IMR-90 (cell line): Measurements from ENCODE around the gene SLC22A6. TPM values are rescaled to one million over a fixed set of nuclear protein-coding genes. Genes with fewer than 3 reads are reported as not detected.

Source experiments
- ATAC-seq: fragments of 200-7000 bp; cut with Tn5 transposase; 2 replicates; pipeline ENCODE4 v1.9.1; 2020; ENCODE audit warnings: low read depth, mild to moderate bottlenecking, moderate library complexity
- BruUV-seq: library from RNA; stranded (reverse); fragments of 400-500 nt; replicated peaks from 2 replicates; lab custom pipeline; 2021; lab: Mats Ljungman, UMichigan
- CTCF ChIA-PET: fragments of 300-600 bp; formaldehyde crosslinking; extraction: SDS; loops from one replicate; lab custom pipeline; 2021; ENCODE audit warnings: antibody characterized with exemption; lab: Yijun Ruan, JAX
- POLR2A ChIA-PET: fragments of 300-600 bp; sonication (Branson Sonifier 250); formaldehyde crosslinking; loops from one replicate; lab custom pipeline; 2022; ENCODE audit warnings: antibody characterized with exemption; ENCODE audit not compliant: unreplicated experiment; lab: Charles Lee
- DNase-seq: peaks from one replicate; pipeline ENCODE4 v3.0.0; 2013
- H2AFZ ChIP-seq: replicated peaks from 2 replicates; pipeline ENCODE3; 2013; ENCODE audit warnings: low read length, mild to moderate bottlenecking; ENCODE audit not compliant: poor library complexity
- H2AK5ac ChIP-seq: 2 replicates; pipeline ENCODE4 v1.6.1; 2013; ENCODE audit warnings: low read depth, low read length, inconsistent platforms
- H2AK9ac ChIP-seq: replicated peaks from 2 replicates; pipeline ENCODE3; 2013; ENCODE audit warnings: mild to moderate bottlenecking, low read depth, low read length, moderate library complexity; ENCODE audit not compliant: poor library complexity
- H2BK120ac ChIP-seq: 2 replicates; pipeline ENCODE4 v1.6.1; 2013; ENCODE audit warnings: low read depth, low read length, inconsistent platforms
- H2BK15ac ChIP-seq: 3 replicates; pipeline ENCODE4 v1.6.1; 2013; ENCODE audit warnings: low read depth, low read length, inconsistent platforms
- H2BK20ac ChIP-seq: 2 replicates; pipeline ENCODE4 v1.6.1; 2013; ENCODE audit warnings: low read depth, mild to moderate bottlenecking, inconsistent platforms, low read length, moderate library complexity
- H2BK5ac ChIP-seq: 2 replicates; pipeline ENCODE4 v1.6.1; 2013; ENCODE audit warnings: mild to moderate bottlenecking, low read depth, low read length, inconsistent platforms; ENCODE audit not compliant: poor library complexity, severe bottlenecking
- H3K14ac ChIP-seq: replicated peaks from 2 replicates; pipeline ENCODE4 v1.6.1; 2013; ENCODE audit warnings: low read depth, low read length, inconsistent platforms
- H3K18ac ChIP-seq: 2 replicates; pipeline ENCODE4 v1.6.1; 2013; ENCODE audit warnings: low read depth, low read length, control low read depth
- H3K23ac ChIP-seq: 2 replicates; pipeline ENCODE4 v1.6.1; 2013; ENCODE audit warnings: low read depth, low read length, inconsistent platforms
- H3K27ac ChIP-seq: 2 replicates; pipeline ENCODE4 v1.5.1; 2013; ENCODE audit warnings: mild to moderate bottlenecking, control low read depth, low read length; ENCODE audit not compliant: insufficient read depth
- H3K27me3 ChIP-seq: 2 replicates; pipeline ENCODE4 v1.6.1; 2013; ENCODE audit warnings: low read length; ENCODE audit not compliant: control insufficient read depth, insufficient read depth
- H3K36me3 ChIP-seq: 2 replicates; pipeline ENCODE4 v1.6.1; 2013; ENCODE audit warnings: low read length, mixed read lengths; ENCODE audit not compliant: control insufficient read depth, insufficient read depth
- H3K4ac ChIP-seq: 2 replicates; pipeline ENCODE4 v1.6.1; 2013; ENCODE audit warnings: low read depth, low read length, inconsistent platforms
- H3K4me1 ChIP-seq: 2 replicates; pipeline ENCODE4 v1.6.1; 2013; ENCODE audit warnings: low read length, mixed read lengths; ENCODE audit not compliant: control insufficient read depth, insufficient read depth
- H3K4me2 ChIP-seq: 2 replicates; pipeline ENCODE4 v1.6.1; 2013; ENCODE audit warnings: low read depth, mild to moderate bottlenecking, control low read depth, low read length, moderate library complexity
- H3K4me3 ChIP-seq: 2 replicates; pipeline ENCODE4 v1.5.1; 2013; ENCODE audit warnings: low read depth, mild to moderate bottlenecking, control low read depth, low read length, moderate library complexity; ENCODE audit not compliant: insufficient read depth
- H3K56ac ChIP-seq: 2 replicates; pipeline ENCODE4 v1.6.1; 2013; ENCODE audit warnings: low read length, inconsistent platforms; ENCODE audit not compliant: insufficient read depth; ENCODE audit errors: extremely low read depth
- H3K79me1 ChIP-seq, 2 experiments: 2 replicates each; pipeline ENCODE4 v1.6.1; 2013; ENCODE audit warnings: low read length in 2 of 2, inconsistent platforms in 1 of 2, low read depth in 1 of 2
- H3K9ac ChIP-seq: 2 replicates; pipeline ENCODE4 v1.6.1; 2013; ENCODE audit warnings: low read depth, low read length, control low read depth
- H3K9me1 ChIP-seq: 2 replicates; pipeline ENCODE4 v1.6.1; 2013; ENCODE audit warnings: low read length, inconsistent platforms; ENCODE audit not compliant: insufficient read depth
- H3K9me3 ChIP-seq: 2 replicates; pipeline ENCODE4 v1.6.1; 2013; ENCODE audit warnings: low read length; ENCODE audit not compliant: control insufficient read depth, insufficient read depth
- H4K20me1 ChIP-seq: 2 replicates; pipeline ENCODE4 v1.6.1; 2013; ENCODE audit warnings: low read length, inconsistent platforms; ENCODE audit not compliant: insufficient read depth
- H4K5ac ChIP-seq: 2 replicates; pipeline ENCODE4 v1.6.1; 2013; ENCODE audit warnings: mild to moderate bottlenecking, low read depth, low read length, control low read depth
- H4K8ac ChIP-seq, 2 experiments: 2 replicates each; pipeline ENCODE4 v1.6.1; 2013; ENCODE audit warnings: low read depth in 2 of 2, low read length in 2 of 2, control low read depth in 1 of 2, inconsistent platforms in 1 of 2
- H4K91ac ChIP-seq: 2 replicates; pipeline ENCODE4 v1.6.1; 2013; ENCODE audit warnings: low read depth, low read length, inconsistent platforms; ENCODE audit not compliant: insufficient read depth
- CTCF ChIP-seq: conservative IDR thresholded peaks from 2 replicates; pipeline ENCODE4 v1.5.1; 2012; ENCODE audit warnings: mild to moderate bottlenecking, low read depth, low read length, improper control_type of control experiment
- RAD21 ChIP-seq: IDR thresholded peaks from 2 replicates; pipeline ENCODE4 v1.6.1; 2012; ENCODE audit warnings: low read length, improper control_type of control experiment
- WGBS, 2 experiments: methylation state at CpG; one replicate each; pipeline versions ENCODE4 v1.1.5 to v1.1.7; 2013; ENCODE audit warnings: missing lambda C conversion rate in 2 of 2; ENCODE audit not compliant: insufficient read length in 1 of 2; ENCODE audit errors: extremely low coverage in 2 of 2; 5-methylcytosine and 5-hydroxymethylcytosine counted together
- dilution Hi-C: fragments of 300-500 bp; cut with HindIII; formaldehyde crosslinking; loops from one replicate; pipeline ENCODE4 v1.14.3; 2018; ENCODE audit warnings: low sequenced_read_pairs; ENCODE audit not compliant: unreplicated experiment
- in situ Hi-C: fragments of 300-500 bp; cut with MboI; formaldehyde crosslinking; loops from 3 replicates; pipeline ENCODE4 v1.14.3; 2019; ENCODE audit warnings: low sequenced_read_pairs, inconsistent platforms, mixed read lengths
- intact Hi-C: fragments of 100-400 bp; cut with micrococcal nuclease; formaldehyde crosslinking; loops from 2 replicates; pipeline ENCODE4 v1.10.0; 2022
- polyA plus RNA-seq, 3 experiments: library from polyadenylated mRNA; depleted of rRNA; stranded (reverse); fragments of >200 nt; gene quantifications; 2 replicates each; pipeline ENCODE4 v1.2.3, GENCODE V29; 2012; ENCODE audit warnings: low replicate concordance in 1 of 3
- total RNA-seq: library from RNA; depleted of rRNA; stranded (reverse); fragments of >200 nt; gene quantifications from 2 replicates; pipeline ENCODE4 v1.2.3, GENCODE V29; 2012

Gene SLC22A6
- total and polyA plus RNA-seq, 2 of the 4 experiments (the other 2 are of a cell fraction), result not detected

- no peak overlapping the region for H2AFZ ChIP-seq
- H4K8ac ChIP-seq, result no peak overlapping the region
- H2BK15ac ChIP-seq, result no peak overlapping the region
- ATAC-seq (no peak), DNase-seq (no peak)
- H2AK5ac ChIP-seq, result no peak overlapping the region
- no peak overlapping the region for H3K56ac ChIP-seq
- H4K20me1 ChIP-seq, result no peaks in the 10 kb centered on the region
- no peak overlapping the region for H2BK5ac ChIP-seq
- no peak overlapping the region for H3K4me2 ChIP-seq
- H3K27ac ChIP-seq, result no peak overlapping the region
- no peak overlapping the region for H3K4me3 ChIP-seq
- peak; percentile 8; the same call in 1 of the 2 replicates for TF ChIP-seq CTCF
- TF ChIP-seq RAD21, result no peak
- H2BK120ac ChIP-seq, result no peak overlapping the region
- ChIA-PET CTCF (interaction anchor here (0.7 to 1.2 kb wide), 3 partner anchors 10 to 60 kb away, joined by 3 read pairs; partner anchors contain the start of gene SLC22A6), POLR2A (no interaction called here)
- no peak overlapping the region for H4K91ac ChIP-seq
- intact Hi-C loops, result no loop called here
- H3K23ac ChIP-seq, result no peak overlapping the region
- no peak overlapping the region for H4K5ac ChIP-seq
- WGBS, 2 experiments, result 50% methylated on average over 1 of the region's 9 CpGs; no CpG with 5 or more reads in 1 of the 2 experiments
- H3K9ac ChIP-seq, result no peak overlapping the region
- H3K18ac ChIP-seq, result no peak overlapping the region
- no TSS peak for BruUV-seq
- no peak overlapping the region for H3K14ac ChIP-seq
- H2BK20ac ChIP-seq, result no peak overlapping the region
- H3K79me1 ChIP-seq, result no peaks in the 10 kb centered on the region
- H2AK9ac ChIP-seq, result no peak overlapping the region
- dilution Hi-C loops, result no loop called here
- peaks cover 2% of the 10 kb centered on the region; the same call in 1 of the 2 replicates for H3K27me3 ChIP-seq
- H3K36me3 ChIP-seq, result no peaks in the 10 kb centered on the region
- no peak overlapping the region for H3K4ac ChIP-seq
- no peaks in the 10 kb centered on the region for H3K9me1 ChIP-seq
- in situ Hi-C loops, result no loop called here
- no peaks in the 10 kb centered on the region for H3K9me3 ChIP-seq
- no peaks in the 10 kb centered on the region for H3K4me1 ChIP-seq
Measured at GRCh38 chr11:62974848-62975522, 9.8 kb downstream of the SLC22A6 start.
